Measurements from ENCODE around the gene CORO6. TPM values are rescaled to one million over a fixed set of nuclear protein-coding genes. Genes with fewer than 3 reads are reported as not detected.

The CORO6 gene
- total and polyA plus RNA-seq, 2 of the 4 experiments (the other 2 are of a cell fraction): 3.4 to 7.6 TPM

GRCh38 chr17:29669266-29669665 is 46.6 kb upstream of the CORO6 start:
- in situ Hi-C loops (cut with MboI; ENCODE audit: low sequenced_read_pairs) (no loop called here), dilution Hi-C loops (cut with HindIII; ENCODE audit: low sequenced_read_pairs, unreplicated experiment) (no loop called here), intact Hi-C loops (cut with micrococcal nuclease) (no loop called here)
- H3K23ac ChIP-seq (ENCODE audit: low read depth, low read length): no peak overlapping the region
- ChIA-PET POLR2A (ENCODE audit: unreplicated experiment) (no interaction called here), CTCF (no interaction called here)
- H2BK15ac ChIP-seq (ENCODE audit: low read depth, low read length): no peak overlapping the region
- H3K79me1 ChIP-seq (ENCODE audit: low read depth in 1 of 2, low read length in 2 of 2): no peaks in the 10 kb centered on the region
- H3K4me1 ChIP-seq (ENCODE audit: control insufficient read depth, insufficient read depth, low read length): peaks cover 3% of the 10 kb centered on the region; the same call in 1 of the 2 replicates
- no TSS peak for BruUV-seq (replicated peaks)
- H4K20me1 ChIP-seq (ENCODE audit: insufficient read depth, low read length): no peaks in the 10 kb centered on the region
- no peak overlapping the region for H3K56ac ChIP-seq (ENCODE audit: extremely low read depth, insufficient read depth, low read length)
- ATAC-seq (ENCODE audit: low read depth): no peak
- H2AK5ac ChIP-seq (ENCODE audit: low read depth, low read length): no peak overlapping the region
- H4K8ac ChIP-seq (ENCODE audit: low read depth in 2 of 2, low read length in 2 of 2): no peak overlapping the region
- no peak overlapping the region for H2BK20ac ChIP-seq (ENCODE audit: low read depth, low read length)
- DNase-seq: no peak
- H3K9ac ChIP-seq (ENCODE audit: low read depth, low read length): no peak overlapping the region
- H3K9me3 ChIP-seq (ENCODE audit: control insufficient read depth, insufficient read depth, low read length): no peaks in the 10 kb centered on the region
- H3K27ac ChIP-seq (ENCODE audit: insufficient read depth, low read length): no peak overlapping the region
- no peak overlapping the region for H3K4me2 ChIP-seq (ENCODE audit: low read depth, low read length)
- H4K91ac ChIP-seq (ENCODE audit: insufficient read depth, low read depth, low read length): no peak overlapping the region
- no peak overlapping the region for H2BK120ac ChIP-seq (ENCODE audit: low read depth, low read length)
- no peak overlapping the region for H3K18ac ChIP-seq (ENCODE audit: low read depth, low read length)
- no peak overlapping the region for H3K4ac ChIP-seq (ENCODE audit: low read depth, low read length)
- H3K9me1 ChIP-seq (ENCODE audit: insufficient read depth, low read length): 0 out of 2 replicates have a peak, but pooled peaks cover 5% of the 10 kb centered on the region
- no peak overlapping the region for H3K14ac ChIP-seq (replicated peaks; ENCODE audit: low read depth, low read length)
- H2BK5ac ChIP-seq (ENCODE audit: low read depth, low read length, poor library complexity, severe bottlenecking): no peak overlapping the region
- no peaks in the 10 kb centered on the region for H3K27me3 ChIP-seq (ENCODE audit: control insufficient read depth, insufficient read depth, low read length)
- no peak overlapping the region for H2AFZ ChIP-seq (replicated peaks; ENCODE audit: low read length, poor library complexity)
- no peak overlapping the region for H4K5ac ChIP-seq (ENCODE audit: low read depth, low read length)
- TF ChIP-seq RAD21 (IDR thresholded peaks at IDR 0.05; ENCODE audit: low read length): no peak
- TF ChIP-seq MAFK (IDR thresholded peaks at IDR 0.05; ENCODE audit: low read depth, low read length): no peak
- TF ChIP-seq CTCF (conservative IDR thresholded peaks at IDR 0.05; ENCODE audit: low read depth, low read length): no peak
- TF ChIP-seq CEBPB (IDR thresholded peaks at IDR 0.05; ENCODE audit: low read depth, low read length): no peak
- TF ChIP-seq CHD1 (IDR thresholded peaks at IDR 0.05; ENCODE audit: low read depth, low read length): no peak
- TF ChIP-seq FOS (IDR thresholded peaks at IDR 0.05; ENCODE audit: low read depth, low read length): no peak
- TF ChIP-seq NFE2L2 (IDR thresholded peaks at IDR 0.05; ENCODE audit: low read depth, low read length): no peak
- no peak for TF ChIP-seq RFX5 (IDR thresholded peaks at IDR 0.05; ENCODE audit: low read depth, low read length)
- TF ChIP-seq, protein P1, sequence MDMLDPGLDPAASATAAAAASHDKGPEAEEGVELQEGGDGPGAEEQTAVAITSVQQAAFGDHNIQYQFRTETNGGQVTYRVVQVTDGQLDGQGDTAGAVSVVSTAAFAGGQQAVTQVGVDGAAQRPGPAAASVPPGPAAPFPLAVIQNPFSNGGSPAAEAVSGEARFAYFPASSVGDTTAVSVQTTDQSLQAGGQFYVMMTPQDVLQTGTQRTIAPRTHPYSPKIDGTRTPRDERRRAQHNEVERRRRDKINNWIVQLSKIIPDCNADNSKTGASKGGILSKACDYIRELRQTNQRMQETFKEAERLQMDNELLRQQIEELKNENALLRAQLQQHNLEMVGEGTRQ (IDR thresholded peaks at IDR 0.05; ENCODE audit: low read depth, low read length): no peak
- no peak for TF ChIP-seq SMC3 (IDR thresholded peaks at IDR 0.05; ENCODE audit: low read depth, low read length)
- no peak for TF ChIP-seq POLR2A (IDR thresholded peaks at IDR 0.05; ENCODE audit: low read depth, low read length)
- no peak for TF ChIP-seq ELK1 (IDR thresholded peaks at IDR 0.05; ENCODE audit: borderline replicate concordance, low read depth, low read length)
- TF ChIP-seq BHLHE40 (IDR thresholded peaks at IDR 0.05; ENCODE audit: low read depth, low read length): no peak
- no peak for TF ChIP-seq MXI1 (IDR thresholded peaks at IDR 0.05; ENCODE audit: borderline replicate concordance, low read depth, low read length)
- TF ChIP-seq MAZ (IDR thresholded peaks at IDR 0.05; ENCODE audit: borderline replicate concordance, low read depth, low read length): no peak
- no peak for TF ChIP-seq RCOR1 (IDR thresholded peaks at IDR 0.05; ENCODE audit: insufficient replicate concordance, low read length)
- H3K4me3 ChIP-seq (ENCODE audit: insufficient read depth, low read depth, low read length): no peak overlapping the region
- H3K36me3 ChIP-seq (ENCODE audit: control insufficient read depth, insufficient read depth, low read length): peaks cover 26% of the 10 kb centered on the region
- no peak overlapping the region for H2AK9ac ChIP-seq (replicated peaks; ENCODE audit: low read depth, low read length, poor library complexity)
